CD4-positive, alpha-beta T cell treated with Interleukin-1 beta for 1 hour (primary cell): ENCODE results near the gene OR13J1.
A peak's percentile ranks its signal among the peaks of the same experiment; 100 is the strongest.
"Not testable (repeated sequence)": the region's sequence is repeated elsewhere in the genome, so short reads cannot be mapped to it uniquely, and the experiment has no call there.

Experiments
- DNase-seq, 2 donors: peaks; one replicate each; pipeline ENCODE4 v3.0.0-alpha.2; 2020 to 2022

OR13J1 gene

GRCh38 chr9:35870351-35870923 is at the start of gene OR13J1:
TSS of gene OR13J1 (minus strand) at chr9:35870401. CDS start at chr9:35870401, 0 bp downstream.
- DNase-seq = no peak

GRCh38 chr9:35919212-35920008 is 49.2 kb upstream of the OR13J1 start:
- no peak for DNase-seq

- DNase-seq = no peak
Observed at GRCh38 chr9:35918780-35919179, 48.6 kb upstream of the OR13J1 start.

- no peak for DNase-seq
Observed at GRCh38 chr9:35917261-35917660, 47.1 kb upstream of the OR13J1 start.

GRCh38 chr9:35915681-35916294 is 45.6 kb upstream of the OR13J1 start:
- no peak for DNase-seq

- DNase-seq = peak; percentile 22 to 31
Observed at GRCh38 chr9:35914301-35914807, 44.2 kb upstream of the OR13J1 start.

GRCh38 chr9:35913429-35913828 is 43.2 kb upstream of the OR13J1 start:
- DNase-seq = not testable (repeated sequence)

- no peak for DNase-seq
Observed at GRCh38 chr9:35912791-35913400, 42.7 kb upstream of the OR13J1 start.

GRCh38 chr9:35911690-35912089 is 41.5 kb upstream of the OR13J1 start:
- no peak for DNase-seq

GRCh38 chr9:35910613-35911359 is 40.6 kb upstream of the OR13J1 start:
- DNase-seq = peak; percentile 41 to 59

GRCh38 chr9:35909687-35910612 is 39.7 kb upstream of the OR13J1 start:
- DNase-seq = no peak

GRCh38 chr9:35909274-35909673 is 39.1 kb upstream of the OR13J1 start, which contains the start of gene SPAAR:
TSS of gene SPAAR (plus strand) at chr9:35909490. CDS start at chr9:35910464, 974 bp downstream.
- DNase-seq = no peak

- no peak for DNase-seq
Observed at GRCh38 chr9:35908504-35909125, 38.4 kb upstream of the OR13J1 start.

GRCh38 chr9:35907711-35908503 is 37.7 kb upstream of the OR13J1 start:
- DNase-seq = peak; percentile 11 to 12

GRCh38 chr9:35906923-35907699 is 36.9 kb upstream of the OR13J1 start:
- DNase-seq = no peak

- DNase-seq = no peak
Observed at GRCh38 chr9:35905912-35906679, 35.9 kb upstream of the OR13J1 start, which contains the start of gene HRCT1. TSS of gene HRCT1 (plus strand) at chr9:35906202. CDS start at chr9:35906288, 86 bp downstream.

GRCh38 chr9:35905051-35905781 is 35.0 kb upstream of the OR13J1 start:
- no peak for DNase-seq
